Gastroesophageal sphincter (tissue), 4 donors: Measurements from ENCODE around the gene IGF2BP1. TPM values are rescaled to one million over a fixed set of nuclear protein-coding genes. Genes with fewer than 3 reads are reported as not detected.

Source experiments
- ATAC-seq: fragments of 150-250 bp; one replicate; pipeline ENCODE4 v1.9.1; 2016; ENCODE audit warnings: mild to moderate bottlenecking, moderate library complexity
- H3K27ac ChIP-seq, 4 donors: fragments of 200-600 bp; sonication (generic) in 3 of 4; 1 replicate in 3 of 4; 2 replicates in 1 of 4; pipeline ENCODE4 v1.5.1; 2016 to 2019
- H3K27me3 ChIP-seq: fragments of 200-600 bp; sonication (generic); one replicate; pipeline ENCODE4 v1.5.1; 2019
- H3K36me3 ChIP-seq, 2 donors: fragments of 200-600 bp; sonication (generic); one replicate each; pipeline ENCODE4 v1.5.1; 2019; ENCODE audit warnings: control low read depth in 1 of 2
- H3K4me1 ChIP-seq, 3 donors: fragments of 200-600 bp; sonication (generic); 1 replicate in 2 of 3; 2 replicates in 1 of 3; pipeline ENCODE4 v1.5.1; 2016 to 2019; ENCODE audit warnings: control low read depth in 2 of 3
- H3K4me3 ChIP-seq, 2 donors: fragments of 200-600 bp; sonication (generic); one replicate each; pipeline ENCODE4 v1.5.1; 2019; ENCODE audit warnings: mild to moderate bottlenecking in 1 of 2, moderate library complexity in 1 of 2
- H3K9me3 ChIP-seq, 3 donors: fragments of 200-600 bp; sonication (generic); one replicate each; pipeline ENCODE4 v1.5.1; 2017 to 2019; ENCODE audit warnings: control low read depth in 2 of 3
- EP300 ChIP-seq: sonication (generic); formaldehyde crosslinking; IDR thresholded peaks from one replicate; pipeline ENCODE4 v1.6.1; 2017; ENCODE audit warnings: antibody characterized with exemption, mild to moderate bottlenecking
- POLR2A ChIP-seq, 2 donors: fragments of 450-650 bp; IDR thresholded peaks; one replicate each; pipeline ENCODE4 v1.6.1; 2017; ENCODE audit warnings: antibody characterized with exemption in 2 of 2, mild to moderate bottlenecking in 2 of 2, moderate library complexity in 1 of 2
- POLR2AphosphoS5 ChIP-seq: sonication (generic); formaldehyde crosslinking; IDR thresholded peaks from one replicate; pipeline ENCODE4 v1.6.1; 2017; ENCODE audit warnings: antibody characterized with exemption
- WGBS, 2 donors: methylation state at CpG; one replicate each; pipeline ENCODE4 v1.1.5; 2018; ENCODE audit warnings: low coverage in 1 of 2; 5-methylcytosine and 5-hydroxymethylcytosine counted together
- total RNA-seq, 4 donors: library from RNA; depleted of rRNA; stranded (reverse); fragments of >200 nt; gene quantifications; one replicate each; pipeline ENCODE4 v1.1.0, GENCODE V29; 2016
- TF ChIP-seq, protein P1 (sequence below), 4 experiments: fragments of 200-600 bp in 2 of 4; fragments of 450-650 bp in 2 of 4; sonication (generic) in 1 of 4; IDR thresholded peaks; one replicate each; pipeline ENCODE4 v1.5.1; 2017 to 2019; ENCODE audit warnings: antibody characterized with exemption in 4 of 4, mild to moderate bottlenecking in 2 of 4, moderate library complexity in 2 of 4

Gene IGF2BP1
- total RNA-seq, 4 donors from 2014 or later = 0.04 TPM; not detected in 3

DNA sequence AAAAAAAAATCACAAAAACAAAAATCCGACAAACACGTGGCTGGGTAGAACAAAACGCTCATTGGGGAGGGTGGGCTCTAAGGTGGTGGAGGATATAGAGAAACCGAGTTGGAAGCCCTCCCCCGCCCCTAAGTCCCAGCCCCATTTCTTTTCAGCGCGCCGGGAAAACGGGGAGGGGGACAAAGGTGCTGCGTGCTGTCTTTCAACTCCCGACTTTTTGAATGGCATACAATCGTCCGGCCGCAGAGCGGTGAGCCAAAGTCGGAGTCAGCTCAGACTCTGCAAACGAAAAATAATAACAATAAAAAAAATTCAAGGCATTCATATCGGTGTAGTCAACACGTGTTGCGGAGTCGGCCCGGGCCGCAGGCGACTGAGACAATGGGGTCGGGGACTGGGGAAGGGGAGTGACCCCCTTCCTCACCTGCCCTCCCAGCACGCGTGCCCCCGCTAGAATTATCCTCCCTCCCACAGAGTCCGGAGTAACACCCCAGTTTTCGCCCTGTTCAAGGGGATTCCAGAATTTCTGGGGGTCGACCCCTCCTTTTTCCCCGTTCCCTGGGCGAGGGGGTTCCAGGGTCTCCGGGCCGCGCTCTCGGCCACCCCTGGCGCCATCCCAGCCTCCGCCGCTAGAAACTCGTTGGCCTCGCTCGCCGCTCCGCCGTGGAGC, 1.7 kb upstream of the IGF2BP1 start:
- H3K36me3 ChIP-seq = no peaks in the 10 kb centered on the region
- peaks cover 0 to 5% (median 0%) of the 10 kb centered on the region in 3 donors for H3K9me3 ChIP-seq
- TF ChIP-seq POLR2A (IDR thresholded peaks at IDR 0.05) (no peak), POLR2AphosphoS5 (peak; percentile 45), EP300 (no peak)
- TF ChIP-seq, protein P1, sequence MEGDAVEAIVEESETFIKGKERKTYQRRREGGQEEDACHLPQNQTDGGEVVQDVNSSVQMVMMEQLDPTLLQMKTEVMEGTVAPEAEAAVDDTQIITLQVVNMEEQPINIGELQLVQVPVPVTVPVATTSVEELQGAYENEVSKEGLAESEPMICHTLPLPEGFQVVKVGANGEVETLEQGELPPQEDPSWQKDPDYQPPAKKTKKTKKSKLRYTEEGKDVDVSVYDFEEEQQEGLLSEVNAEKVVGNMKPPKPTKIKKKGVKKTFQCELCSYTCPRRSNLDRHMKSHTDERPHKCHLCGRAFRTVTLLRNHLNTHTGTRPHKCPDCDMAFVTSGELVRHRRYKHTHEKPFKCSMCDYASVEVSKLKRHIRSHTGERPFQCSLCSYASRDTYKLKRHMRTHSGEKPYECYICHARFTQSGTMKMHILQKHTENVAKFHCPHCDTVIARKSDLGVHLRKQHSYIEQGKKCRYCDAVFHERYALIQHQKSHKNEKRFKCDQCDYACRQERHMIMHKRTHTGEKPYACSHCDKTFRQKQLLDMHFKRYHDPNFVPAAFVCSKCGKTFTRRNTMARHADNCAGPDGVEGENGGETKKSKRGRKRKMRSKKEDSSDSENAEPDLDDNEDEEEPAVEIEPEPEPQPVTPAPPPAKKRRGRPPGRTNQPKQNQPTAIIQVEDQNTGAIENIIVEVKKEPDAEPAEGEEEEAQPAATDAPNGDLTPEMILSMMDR (IDR thresholded peaks at IDR 0.05) = no peak
- no peak for ATAC-seq
- no peak overlapping the region for H3K4me3 ChIP-seq
- WGBS, 2 donors = 9% methylated on average over 20 of the region's 46 CpGs; no CpG with 5 or more reads in 1 of the 2 donors
- peaks cover 0 to 34% (median 27%) of the 10 kb centered on the region in 3 donors for H3K4me1 ChIP-seq
- no peak overlapping the region for H3K27ac ChIP-seq
- H3K27me3 ChIP-seq = peaks cover 100% of the 10 kb centered on the region

DNA sequence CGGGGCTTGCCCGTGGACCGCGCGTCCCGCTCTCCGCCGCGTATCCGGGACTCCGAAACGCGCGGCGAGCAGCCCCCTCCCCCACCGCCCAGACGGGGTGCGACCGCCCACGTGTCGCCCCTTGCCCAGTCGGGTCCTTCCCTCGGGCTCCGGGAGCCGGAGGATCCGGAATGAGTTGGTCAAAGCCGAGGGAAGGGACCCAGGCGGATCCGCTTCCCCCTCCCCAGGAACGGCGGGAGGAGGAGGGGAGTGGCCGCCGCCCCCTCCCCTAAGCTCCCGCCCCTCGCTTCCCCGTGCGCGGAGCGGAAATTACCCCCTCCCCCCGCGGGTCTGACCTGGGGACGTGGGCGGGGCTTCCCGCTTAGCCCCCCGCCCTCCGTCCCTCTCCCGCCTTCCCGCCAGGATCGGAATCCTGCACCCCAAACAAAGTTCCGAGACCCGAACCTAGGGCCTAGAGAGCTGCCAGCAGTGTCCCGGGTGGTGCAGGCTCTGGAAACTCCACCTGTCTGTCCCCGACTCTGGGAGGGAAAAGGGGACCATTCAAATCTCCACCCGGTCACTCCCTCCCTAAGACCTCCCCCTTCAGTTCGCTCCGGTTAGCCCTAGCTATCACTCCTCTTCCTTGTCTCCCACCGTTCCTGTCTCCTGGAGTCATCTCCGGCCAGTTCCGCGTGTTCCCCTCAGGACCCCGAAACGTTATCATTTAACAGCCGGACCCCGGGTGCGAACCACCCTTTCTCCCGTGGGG, 1.0 kb upstream of the IGF2BP1 start:
- H3K36me3 ChIP-seq = no peaks in the 10 kb centered on the region
- no peak overlapping the region for H3K27ac ChIP-seq
- peaks cover 100% of the 10 kb centered on the region for H3K27me3 ChIP-seq
- WGBS, 2 donors = 3 to 4% methylated on average over 5 to 15 of the region's 66 CpGs
- peaks cover 0 to 5% (median 0%) of the 10 kb centered on the region in 3 donors for H3K9me3 ChIP-seq
- TF ChIP-seq EP300 (no peak), POLR2AphosphoS5 (no peak)
- TF ChIP-seq, protein P1 (IDR thresholded peaks at IDR 0.05) = no peak
- peaks cover 0 to 34% (median 27%) of the 10 kb centered on the region in 3 donors for H3K4me1 ChIP-seq
- no peak overlapping the region for H3K4me3 ChIP-seq
- no peak for ATAC-seq

DNA sequence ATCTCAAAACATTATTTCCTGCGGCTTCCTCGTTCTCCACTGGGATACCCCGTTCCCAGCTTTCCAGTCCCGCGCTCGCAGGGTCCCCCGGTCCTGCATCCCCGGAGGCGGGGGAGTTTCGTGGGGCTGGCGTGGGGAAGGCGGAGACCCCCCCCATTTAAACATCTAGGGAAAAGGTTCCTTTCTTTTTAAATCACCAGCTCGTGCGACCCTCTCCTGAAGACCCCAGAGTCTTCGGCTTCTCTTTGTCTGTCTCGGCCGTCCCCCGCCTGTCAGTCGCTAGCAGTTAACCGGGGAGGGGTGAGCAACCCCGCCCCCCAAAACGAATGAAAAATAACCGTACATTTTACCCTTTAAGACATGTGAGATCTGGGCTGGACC, 473 bp upstream of the IGF2BP1 start:
- WGBS, 2 donors = 11% methylated on average over 8 of the region's 23 CpGs; no CpG with 5 or more reads in 1 of the 2 donors
- H3K4me3 ChIP-seq = no peak overlapping the region
- TF ChIP-seq POLR2A (IDR thresholded peaks at IDR 0.05) = no peak
- TF ChIP-seq, protein P1 (IDR thresholded peaks at IDR 0.05) = no peak
- TF ChIP-seq POLR2AphosphoS5 = no peak
- no peak for TF ChIP-seq EP300
- H3K27ac ChIP-seq = no peak overlapping the region
- H3K9me3 ChIP-seq = peaks cover 0 to 5% (median 0%) of the 10 kb centered on the region in 3 donors
- peaks cover 100% of the 10 kb centered on the region for H3K27me3 ChIP-seq
- H3K4me1 ChIP-seq = peaks cover 0 to 34% (median 27%) of the 10 kb centered on the region in 3 donors
- no peak for ATAC-seq
- H3K36me3 ChIP-seq = no peaks in the 10 kb centered on the region

DNA sequence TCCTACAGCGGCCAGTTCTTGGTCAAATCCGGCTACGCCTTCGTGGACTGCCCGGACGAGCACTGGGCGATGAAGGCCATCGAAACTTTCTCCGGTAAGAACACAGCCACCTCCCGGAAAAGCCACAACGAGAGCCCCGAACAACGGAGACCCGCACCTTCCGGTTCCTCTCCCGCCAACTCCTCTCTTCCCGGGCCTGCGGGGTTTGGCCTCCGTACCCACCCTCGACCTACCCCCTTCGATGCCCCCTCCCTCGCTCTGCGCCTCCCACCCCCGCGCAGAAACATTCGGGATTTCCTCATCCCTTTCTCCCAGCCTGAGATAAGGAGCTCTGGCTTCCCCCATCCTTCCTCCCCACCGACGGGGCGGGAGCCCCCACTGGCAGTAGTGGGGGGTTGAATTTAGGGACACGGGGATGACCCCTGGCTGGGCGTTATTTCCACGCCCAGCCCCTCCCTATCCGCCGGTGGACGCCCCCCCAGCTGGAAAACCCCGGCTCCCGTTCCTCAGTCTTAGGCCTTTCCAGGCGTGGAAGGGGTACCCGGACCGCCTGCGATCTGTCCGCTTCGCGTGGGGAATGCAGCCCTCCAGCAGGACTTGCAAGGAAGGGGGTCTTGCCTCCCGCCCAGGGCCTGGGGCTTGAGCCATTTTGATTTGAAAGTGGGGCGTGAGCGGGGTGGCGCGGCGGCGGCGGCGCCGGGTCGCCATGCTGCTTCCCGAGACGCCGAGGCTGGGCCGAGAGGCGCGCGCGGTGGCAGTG, 822 bp downstream of the IGF2BP1 start:
- WGBS, 2 donors = 8% methylated on average over 15 of the region's 63 CpGs; no CpG with 5 or more reads in 1 of the 2 donors
- Histone ChIP-seq H3K4me3 (peak overlapping the region in 1 of 2 donors; percentile 27), H3K9me3 (no peaks in the 10 kb centered on the region), H3K36me3 (no peaks in the 10 kb centered on the region), H3K27ac (no peak overlapping the region), H3K27me3 (peaks cover 100% of the 10 kb centered on the region), H3K4me1 (peaks cover 0 to 34% (median 27%) of the 10 kb centered on the region in 3 donors)
- TF ChIP-seq POLR2A (IDR thresholded peaks at IDR 0.05) = no peak
- TF ChIP-seq, protein P1 (IDR thresholded peaks at IDR 0.05) = no peak
- TF ChIP-seq EP300 = no peak
- no peak for TF ChIP-seq POLR2AphosphoS5
- ATAC-seq = no peak
